Fibroblast of peridontal ligament (primary cell): ENCODE data around the gene CC2D1A.

Source experiments
- DNase-seq: peaks from one replicate; pipeline ENCODE4 v3.0.0-alpha.2; 2010; ENCODE audit errors: extremely low read depth

Gene CC2D1A

DNA sequence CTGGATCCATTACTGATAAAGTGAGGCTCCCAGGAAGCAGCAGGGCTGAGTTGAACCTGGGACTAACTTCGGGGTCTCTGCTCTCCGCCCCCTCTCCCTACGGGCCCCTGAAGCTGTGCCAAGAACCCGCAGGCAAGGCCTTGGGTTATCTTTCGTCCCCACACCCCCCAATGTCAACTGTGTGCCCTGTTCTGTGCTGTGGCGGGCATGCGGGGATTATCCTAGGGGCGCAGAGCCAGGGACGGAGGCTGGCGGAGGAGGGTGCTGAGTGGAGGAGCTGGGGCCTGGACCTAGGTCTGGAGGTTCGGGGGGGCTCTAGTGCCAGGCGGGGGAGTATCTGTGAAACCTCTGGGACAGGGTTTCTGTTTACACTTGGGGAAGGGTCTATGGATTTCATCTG lies 73.7 kb downstream of the CC2D1A start:
- DNase-seq, result no peak

DNA sequence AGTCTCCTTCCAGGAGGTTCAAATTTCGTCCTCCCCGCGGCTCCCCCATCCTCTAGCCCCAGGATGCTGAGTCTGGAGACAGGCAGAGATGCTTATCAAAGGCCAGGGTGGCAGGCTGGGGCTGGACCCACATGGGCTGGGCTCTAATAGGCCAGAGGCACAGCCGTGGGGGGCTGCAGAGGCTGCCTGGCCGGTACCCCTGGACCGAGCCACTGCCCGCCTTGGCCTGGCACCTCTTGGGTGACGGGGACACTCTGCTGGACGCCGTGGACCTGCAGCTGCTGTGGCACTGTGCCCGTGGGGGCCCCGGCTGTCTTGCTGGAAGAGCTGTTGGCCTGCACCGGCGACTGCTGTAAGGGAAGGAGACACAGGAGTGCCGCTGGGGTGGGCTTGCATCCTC lies 74.3 kb downstream of the CC2D1A start:
- DNase-seq, result no peak
